Activated naive CD4-positive, alpha-beta T cell treated with anti-CD3 and anti-CD28 coated beads, Interleukin-2, amount 10 ng/mL, durations not matched to agents 7 days and 5 days (primary cell): ENCODE data around the gene CSF2RB.

Experiments
- CTCF ChIA-PET: fragments of 350-600 bp; sonication (Branson Sonifier 250); formaldehyde crosslinking; loops from one replicate; lab custom pipeline; 2021; ENCODE audit warnings: antibody characterized with exemption; lab: Charles Lee
- DNase-seq: peaks from one replicate; pipeline ENCODE4 v3.0.0-alpha.2; 2020
- H3K27ac Mint-ChIP-seq: one replicate; pipeline ENCODE4 v1.8.0; 2021; ENCODE audit warnings: mild to moderate bottlenecking, moderate library complexity, mixed read lengths
- H3K27me3 Mint-ChIP-seq: one replicate; pipeline ENCODE4 v1.8.0; 2021; ENCODE audit warnings: mild to moderate bottlenecking, mixed read lengths
- H3K36me3 Mint-ChIP-seq: one replicate; pipeline ENCODE4 v1.8.0; 2021; ENCODE audit warnings: mixed read lengths
- H3K4me1 Mint-ChIP-seq: one replicate; pipeline ENCODE4 v1.8.0; 2021; ENCODE audit warnings: mixed read lengths
- H3K4me3 Mint-ChIP-seq: one replicate; pipeline ENCODE4 v1.8.0; 2021; ENCODE audit warnings: mild to moderate bottlenecking, moderate library complexity, mixed read lengths
- H3K9me3 Mint-ChIP-seq: one replicate; pipeline ENCODE4 v1.8.0; 2021; ENCODE audit warnings: mixed read lengths

Gene CSF2RB

DNA sequence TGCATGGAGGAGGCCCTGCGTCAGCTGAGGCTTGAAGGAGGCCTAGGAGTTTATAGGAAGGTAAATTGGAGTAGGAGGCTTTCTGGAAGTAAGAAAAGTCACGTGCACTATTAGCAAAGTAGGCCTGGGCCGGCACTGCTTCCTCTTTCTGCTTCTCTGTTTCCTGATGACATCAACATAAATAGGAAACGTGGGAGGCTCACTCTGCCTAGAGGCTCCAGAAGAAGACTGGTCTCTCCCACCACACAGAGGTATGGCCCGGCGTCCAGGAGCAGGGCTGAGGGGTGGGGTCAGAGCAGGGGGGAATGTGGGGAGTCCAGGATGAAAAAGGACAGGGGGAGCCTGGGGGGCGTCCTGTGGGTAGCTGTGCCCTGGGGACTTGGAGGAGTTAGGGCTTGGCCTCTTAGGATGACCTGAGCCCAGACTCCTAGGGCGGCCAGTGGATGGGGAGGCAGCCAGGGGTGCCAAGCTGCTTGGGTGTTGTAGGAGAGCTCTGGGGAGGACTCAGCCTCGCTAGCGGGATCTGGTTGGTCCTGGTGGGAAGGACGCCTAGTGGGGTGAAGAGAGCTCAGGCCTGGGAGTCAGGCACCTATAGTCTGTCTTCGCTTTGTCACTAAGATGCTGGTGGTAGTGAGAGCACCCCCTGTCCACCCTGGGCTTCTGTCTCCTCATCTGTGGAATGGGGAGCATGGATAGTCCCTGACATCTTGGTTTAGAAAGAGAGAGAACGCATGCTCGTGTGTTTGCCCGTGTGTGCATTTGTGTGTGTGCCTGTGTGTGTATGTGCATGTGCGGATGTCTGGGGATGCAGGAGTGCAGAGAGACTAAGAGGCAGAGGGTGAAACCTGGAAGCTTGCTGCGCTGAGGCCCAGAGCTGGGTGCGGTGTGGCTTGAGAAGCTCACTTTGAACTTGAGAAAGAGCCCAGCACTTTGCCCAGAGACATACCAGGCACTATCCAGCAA is at the start of gene CSF2RB:
Gene CSF2RB (plus strand): TSS at position 202 of the 963 bp plus-strand sequence. CDS start 8,580 bp downstream, outside the sequence.
- DNase-seq, result no peak
- CTCF ChIA-PET, result no interaction called here
- H3K27me3 Mint-ChIP-seq, result peaks cover 44% of the 10 kb centered on the region
- H3K9me3 Mint-ChIP-seq, result no peaks in the 10 kb centered on the region
- no peak within 1 kb of the TSS for H3K27ac Mint-ChIP-seq
- H3K4me3 Mint-ChIP-seq, result no peak within 1 kb of the TSS
- H3K36me3 Mint-ChIP-seq, result no peaks in the 10 kb centered on the region
- H3K4me1 Mint-ChIP-seq, result no peaks in the 10 kb centered on the region

DNA sequence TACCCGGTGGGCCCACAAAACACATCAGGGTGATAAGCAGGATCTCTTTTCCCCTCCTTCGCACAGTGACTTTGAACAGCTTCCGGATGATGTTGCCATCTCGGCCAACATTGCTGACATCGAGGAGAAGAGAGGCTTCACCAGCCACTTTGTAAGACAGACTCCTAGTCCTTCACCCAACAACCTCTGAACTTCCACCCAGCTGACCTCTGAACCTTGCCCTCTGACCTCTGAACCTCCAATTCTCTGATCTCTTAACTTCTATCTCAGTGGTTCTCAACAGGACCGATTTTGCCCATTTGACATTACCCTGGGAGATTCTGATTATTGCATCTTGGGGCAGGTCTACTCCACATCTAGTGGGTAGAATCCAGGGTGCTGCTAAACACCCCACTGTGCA is 49.4 kb upstream of the CSF2RB start:
- Mint-ChIP-seq H3K4me3 (no peak overlapping the region), H3K9me3 (no peaks in the 10 kb centered on the region), H3K27me3 (no peaks in the 10 kb centered on the region), H3K27ac (no peak overlapping the region), H3K36me3 (no peaks in the 10 kb centered on the region), H3K4me1 (peaks cover 30% of the 10 kb centered on the region)
- CTCF ChIA-PET, result no interaction called here
- DNase-seq, result no peak

DNA sequence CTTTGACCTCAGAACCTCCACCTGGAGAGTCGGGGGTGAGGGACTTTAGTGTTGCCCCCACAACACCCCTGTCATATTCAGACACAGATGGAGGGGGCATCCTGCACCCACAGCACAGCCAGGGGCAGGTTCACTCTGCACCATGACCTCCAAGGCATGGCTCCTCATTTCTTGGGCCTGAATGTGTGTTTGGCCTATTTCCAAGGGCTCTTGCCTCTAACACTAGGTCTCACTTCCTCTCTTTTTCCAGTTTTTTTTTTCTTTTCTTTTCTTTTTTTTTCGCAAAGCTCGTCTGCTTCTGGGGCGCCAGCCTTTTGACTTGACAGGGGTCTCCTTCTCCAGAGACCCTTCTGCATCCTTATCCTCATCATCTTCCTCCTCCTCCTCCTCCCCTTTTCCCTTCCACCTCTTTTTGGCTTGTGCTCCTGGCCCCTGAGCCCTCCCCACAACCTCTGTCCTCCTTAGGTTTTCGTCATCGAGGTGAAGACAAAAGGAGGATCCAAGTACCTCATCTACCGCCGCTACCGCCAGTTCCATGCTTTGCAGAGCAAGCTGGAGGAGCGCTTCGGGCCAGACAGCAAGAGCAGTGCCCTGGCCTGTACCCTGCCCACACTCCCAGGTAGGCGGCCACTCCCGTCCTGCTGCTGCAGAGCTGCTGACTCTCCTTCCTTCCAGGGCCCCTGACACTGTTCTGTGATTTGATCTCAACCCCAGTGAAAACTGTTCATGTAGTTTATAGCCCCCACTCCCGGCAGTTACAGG is 48.8 kb upstream of the CSF2RB start:
- no peaks in the 10 kb centered on the region for H3K27me3 Mint-ChIP-seq
- no peaks in the 10 kb centered on the region for H3K9me3 Mint-ChIP-seq
- no peak for DNase-seq
- H3K4me3 Mint-ChIP-seq, result no peak overlapping the region
- no peaks in the 10 kb centered on the region for H3K36me3 Mint-ChIP-seq
- peaks cover 29% of the 10 kb centered on the region for H3K4me1 Mint-ChIP-seq
- CTCF ChIA-PET, result interaction anchor here (2.1 kb wide), 1 partner anchor 8 kb away, joined by 6 read pairs; no protein-coding TSS in a partner anchor
- no peak overlapping the region for H3K27ac Mint-ChIP-seq

DNA sequence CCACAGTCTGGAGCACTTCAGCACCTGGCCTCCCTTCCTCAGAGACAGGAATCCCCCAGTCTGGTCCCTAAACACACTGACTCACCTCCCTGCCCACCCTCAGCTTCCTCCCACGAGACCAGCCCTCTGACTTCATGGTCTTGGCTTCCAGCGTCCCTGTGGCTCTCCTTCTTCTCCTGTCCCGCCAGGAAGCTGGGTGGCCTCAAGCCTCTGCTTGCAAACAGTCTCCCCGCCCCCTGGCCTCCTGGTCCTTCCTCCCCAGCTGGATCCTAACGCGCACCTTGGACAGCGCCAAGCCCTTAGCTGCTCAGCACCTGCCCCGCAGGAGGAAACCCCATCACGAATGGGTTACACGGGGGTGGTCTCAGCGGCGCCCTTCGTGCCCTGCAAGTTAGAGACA is 48.1 kb upstream of the CSF2RB start:
- no peak overlapping the region for H3K4me3 Mint-ChIP-seq
- H3K4me1 Mint-ChIP-seq, result peaks cover 22% of the 10 kb centered on the region
- no peak overlapping the region for H3K27ac Mint-ChIP-seq
- DNase-seq, result no peak
- no peaks in the 10 kb centered on the region for H3K36me3 Mint-ChIP-seq
- H3K9me3 Mint-ChIP-seq, result no peaks in the 10 kb centered on the region
- CTCF ChIA-PET, result interaction anchor here (2.1 kb wide), 1 partner anchor 8 kb away, joined by 6 read pairs; no protein-coding TSS in a partner anchor
- H3K27me3 Mint-ChIP-seq, result no peaks in the 10 kb centered on the region

DNA sequence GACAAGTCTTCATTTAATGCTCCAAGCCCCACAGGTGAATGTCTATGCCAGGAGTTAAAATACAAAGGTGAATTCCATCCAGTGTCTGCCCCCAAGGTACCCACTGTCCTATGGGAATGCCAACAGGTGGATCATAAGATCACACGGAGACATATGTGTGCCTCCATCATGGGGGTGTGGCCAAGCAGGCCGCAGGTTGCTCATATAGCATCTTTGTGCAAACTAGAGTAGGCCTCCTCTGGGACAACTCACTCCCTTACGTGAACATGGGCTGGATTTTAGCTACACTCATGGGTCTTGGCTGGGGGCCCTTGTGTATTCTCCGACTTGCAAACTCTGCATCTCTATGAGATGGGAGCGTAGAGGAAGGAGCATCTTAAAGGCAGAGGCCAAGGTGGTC is 45.7 kb upstream of the CSF2RB start:
- H3K4me3 Mint-ChIP-seq, result no peak overlapping the region
- H3K4me1 Mint-ChIP-seq, result no peaks in the 10 kb centered on the region
- CTCF ChIA-PET, result interaction anchor here (0.7 to 1.3 kb wide), 2 partner anchors 14 to 110 kb away, joined by 3 to 4 read pairs; no protein-coding TSS in a partner anchor
- peaks cover 8% of the 10 kb centered on the region for H3K27me3 Mint-ChIP-seq
- H3K27ac Mint-ChIP-seq, result no peak overlapping the region
- H3K9me3 Mint-ChIP-seq, result no peaks in the 10 kb centered on the region
- DNase-seq, result no peak
- peaks cover 3% of the 10 kb centered on the region for H3K36me3 Mint-ChIP-seq

DNA sequence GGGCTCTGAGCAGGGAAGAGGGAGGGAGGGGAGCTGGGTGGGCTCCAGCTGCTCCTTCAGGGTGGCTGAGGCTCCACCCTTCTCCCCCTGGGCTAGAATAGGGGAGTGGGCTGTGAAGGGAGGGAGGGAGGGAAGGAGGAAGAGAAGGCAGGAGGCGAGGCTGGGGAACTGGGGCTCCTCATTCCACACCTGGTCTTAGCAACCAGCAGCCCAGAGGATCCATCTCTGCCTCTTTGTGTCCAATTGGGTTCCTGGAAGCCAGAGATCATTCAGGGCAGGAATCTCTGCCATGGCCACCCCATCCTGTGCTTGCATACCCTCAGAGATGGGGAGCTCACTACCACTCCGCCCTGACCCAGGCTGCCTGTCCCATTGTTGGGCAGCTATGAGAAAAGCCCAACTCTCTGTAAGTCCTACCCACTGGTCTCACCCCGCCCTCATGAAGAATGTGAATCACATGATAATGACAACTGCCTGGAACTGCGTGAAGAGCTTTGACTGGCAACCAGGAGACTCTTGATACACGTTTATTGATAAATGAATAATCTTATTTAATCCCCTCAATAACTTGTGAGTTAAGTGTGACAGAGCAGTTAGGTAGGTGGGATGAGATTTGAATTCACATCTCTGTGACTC is 44.8 kb upstream of the CSF2RB start:
- Mint-ChIP-seq H3K27me3 (peaks cover 11% of the 10 kb centered on the region), H3K9me3 (no peaks in the 10 kb centered on the region), H3K27ac (no peak overlapping the region), H3K4me3 (no peak overlapping the region), H3K4me1 (peaks cover 7% of the 10 kb centered on the region), H3K36me3 (peaks cover 3% of the 10 kb centered on the region)
- DNase-seq, result no peak
- CTCF ChIA-PET, result interaction anchor here (0.7 to 1.1 kb wide), 2 partner anchors 9 to 15 kb away, joined by 3 read pairs; no protein-coding TSS in a partner anchor

DNA sequence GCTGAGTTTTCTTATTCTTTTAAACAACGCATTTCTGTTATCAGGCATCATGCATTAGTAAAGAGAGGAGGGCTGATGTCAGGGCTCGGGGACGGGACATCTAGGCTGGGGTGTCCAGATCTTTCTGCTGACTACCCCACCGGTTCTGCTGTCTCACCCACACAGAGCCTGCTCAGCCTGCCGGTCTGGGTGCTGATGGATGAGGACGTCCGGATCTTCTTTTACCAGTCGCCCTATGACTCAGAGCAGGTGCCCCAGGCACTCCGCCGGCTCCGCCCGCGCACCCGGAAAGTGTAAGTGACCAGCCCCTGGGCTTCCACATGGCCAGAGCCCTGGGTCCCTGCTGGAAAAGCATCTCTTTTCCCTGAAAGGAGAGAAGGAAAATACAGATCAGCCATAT is 43.2 kb upstream of the CSF2RB start:
- no peak overlapping the region for H3K4me3 Mint-ChIP-seq
- H3K36me3 Mint-ChIP-seq, result peaks cover 3% of the 10 kb centered on the region
- H3K27me3 Mint-ChIP-seq, result peaks cover 11% of the 10 kb centered on the region
- H3K27ac Mint-ChIP-seq, result no peak overlapping the region
- H3K9me3 Mint-ChIP-seq, result no peaks in the 10 kb centered on the region
- H3K4me1 Mint-ChIP-seq, result peaks cover 12% of the 10 kb centered on the region
- DNase-seq, result no peak
- CTCF ChIA-PET, result interaction anchor here (1.8 kb wide), 1 partner anchor 14 kb away, joined by 4 read pairs; no protein-coding TSS in a partner anchor

DNA sequence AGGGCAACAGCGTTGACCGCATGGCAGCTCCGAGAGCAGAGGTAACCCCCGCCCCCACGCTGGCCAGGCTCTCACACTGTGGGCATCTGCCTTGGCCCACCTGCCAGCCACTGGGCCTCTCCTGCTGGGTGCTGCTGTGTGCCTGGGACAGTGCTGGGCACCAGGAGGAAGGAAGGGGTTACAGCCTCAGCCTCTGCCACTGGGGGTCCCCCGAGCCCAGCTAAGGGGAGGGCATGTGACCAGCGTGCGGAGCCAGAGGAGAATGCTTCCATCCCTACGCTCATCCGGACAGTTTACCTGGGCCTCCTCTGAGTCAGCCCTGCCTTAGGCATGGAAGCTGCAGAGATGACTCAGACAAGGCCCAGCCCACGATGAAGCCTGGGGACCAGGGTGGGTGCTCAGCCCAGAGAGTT is 41.8 kb upstream of the CSF2RB start:
- Mint-ChIP-seq H3K4me1 (peaks cover 12% of the 10 kb centered on the region), H3K27me3 (peaks cover 11% of the 10 kb centered on the region), H3K9me3 (no peaks in the 10 kb centered on the region), H3K4me3 (no peak overlapping the region), H3K27ac (no peak overlapping the region), H3K36me3 (peaks cover 3% of the 10 kb centered on the region)
- DNase-seq, result no peak
- CTCF ChIA-PET, result interaction anchor here (0.7 kb wide), 1 partner anchor 16 kb away, joined by 3 read pairs; no protein-coding TSS in a partner anchor

DNA sequence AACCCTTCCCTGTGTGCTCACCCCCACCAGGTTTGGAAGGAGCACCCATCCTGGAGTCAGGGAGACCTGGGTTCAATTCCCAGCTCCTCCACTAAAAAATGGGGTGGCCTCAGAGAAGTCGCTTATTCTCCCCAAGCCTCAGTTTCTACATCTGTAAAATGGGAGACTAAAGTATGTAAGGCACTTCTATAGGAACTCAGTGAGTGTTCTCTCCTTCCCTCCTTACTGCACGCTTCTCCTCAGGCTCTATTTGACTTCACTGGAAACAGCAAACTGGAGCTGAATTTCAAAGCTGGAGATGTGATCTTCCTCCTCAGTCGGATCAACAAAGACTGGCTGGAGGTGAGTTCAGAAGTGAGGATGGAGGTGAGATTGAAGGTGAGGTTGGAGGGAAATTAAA is 41.3 kb upstream of the CSF2RB start:
- Mint-ChIP-seq H3K27ac (peak overlapping the region; percentile 76), H3K36me3 (peaks cover 3% of the 10 kb centered on the region), H3K4me1 (peaks cover 12% of the 10 kb centered on the region), H3K27me3 (peaks cover 11% of the 10 kb centered on the region), H3K4me3 (no peak overlapping the region), H3K9me3 (no peaks in the 10 kb centered on the region)
- no peak for DNase-seq
- CTCF ChIA-PET, result interaction anchor here (0.7 kb wide), 1 partner anchor 16 kb away, joined by 3 read pairs; no protein-coding TSS in a partner anchor

DNA sequence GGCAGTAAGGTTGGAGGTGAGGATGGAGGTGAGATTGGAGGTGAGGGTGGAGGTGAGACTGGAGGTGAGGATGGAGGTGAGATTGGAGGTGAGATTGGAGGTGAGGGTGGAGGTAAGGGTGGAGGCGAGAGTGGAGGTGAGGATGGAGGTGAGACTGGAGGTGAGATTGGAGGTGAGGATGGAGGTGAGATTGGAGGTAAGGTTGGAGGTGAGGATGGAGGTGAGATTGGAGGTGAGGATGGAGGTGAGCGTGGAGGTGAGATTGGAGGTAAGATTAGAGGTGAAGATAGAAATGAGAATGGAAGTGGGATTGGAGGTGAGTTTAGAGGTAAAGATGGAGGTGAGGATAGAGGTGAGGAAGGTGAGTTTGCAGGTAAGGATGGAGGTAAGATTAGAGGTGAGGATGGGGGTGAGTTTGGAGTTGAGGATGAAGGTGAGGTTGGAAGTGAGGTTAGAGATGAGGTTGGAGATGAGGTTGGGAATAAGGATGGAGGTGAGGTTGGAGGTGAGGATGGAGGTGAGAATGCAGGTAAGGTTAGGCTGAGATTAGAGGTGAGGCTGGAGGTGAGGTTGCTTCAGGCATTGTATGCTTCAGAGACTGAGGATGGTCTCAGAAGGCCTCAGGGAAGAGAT is 40.4 kb upstream of the CSF2RB start:
- CTCF ChIA-PET, result interaction anchor here (0.6 to 1.8 kb wide), 4 partner anchors 12 to 104 kb away, joined by 3 to 10 read pairs (median 4); partner anchors contain the start of gene NCF4

DNA sequence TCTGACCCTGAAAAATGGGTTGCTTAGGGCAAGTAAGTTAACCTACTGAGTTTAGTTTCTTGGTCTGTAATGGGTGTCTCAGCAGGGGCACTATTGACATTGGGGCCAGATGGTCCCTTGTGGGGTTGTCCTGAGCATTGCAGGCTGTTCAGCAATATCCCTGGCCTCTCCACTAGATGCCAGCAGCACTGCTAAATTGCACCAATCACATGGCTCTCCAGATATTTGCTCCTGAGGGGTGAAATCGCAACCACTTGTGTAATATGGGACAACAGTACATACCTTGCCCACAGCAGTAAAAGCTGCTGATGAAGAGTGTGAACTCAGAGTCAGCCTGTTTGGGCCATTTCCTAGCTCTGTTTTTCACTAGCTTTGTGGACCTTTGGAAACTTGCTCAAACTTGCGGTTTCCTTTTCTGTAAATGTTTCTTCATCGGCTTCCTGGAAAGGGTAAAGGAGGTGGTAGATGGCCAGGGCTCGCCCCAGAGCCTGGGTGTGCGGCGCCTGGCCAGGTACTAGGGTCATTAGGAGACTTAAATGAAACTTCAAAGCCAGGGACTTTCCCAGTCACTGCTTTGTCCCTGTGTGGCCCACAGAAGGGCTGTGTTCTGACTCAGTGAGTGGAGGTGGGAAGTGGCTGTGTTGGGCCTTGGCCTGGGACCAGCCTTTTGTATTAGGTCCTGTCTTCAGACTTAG is 39.7 kb upstream of the CSF2RB start:
- CTCF ChIA-PET, result interaction anchor here (0.6 to 2.1 kb wide), 7 partner anchors 12 to 171 kb away, joined by 3 to 10 read pairs (median 4); partner anchors contain the start of gene NCF4
- Mint-ChIP-seq H3K9me3 (no peaks in the 10 kb centered on the region), H3K27ac (peak overlapping the region; percentile 71), H3K4me3 (no peak overlapping the region), H3K36me3 (peaks cover 5% of the 10 kb centered on the region), H3K27me3 (peaks cover 11% of the 10 kb centered on the region), H3K4me1 (peaks cover 12% of the 10 kb centered on the region)
- no peak for DNase-seq

More for the DNA sequence above, 40.4 kb upstream of the CSF2RB start:
- H3K36me3 Mint-ChIP-seq, result peaks cover 5% of the 10 kb centered on the region
- no peak for DNase-seq
- peaks cover 12% of the 10 kb centered on the region for H3K4me1 Mint-ChIP-seq
- H3K27ac Mint-ChIP-seq, result peak overlapping the region; percentile 71
- H3K4me3 Mint-ChIP-seq, result no peak overlapping the region
- H3K9me3 Mint-ChIP-seq, result no peaks in the 10 kb centered on the region
- H3K27me3 Mint-ChIP-seq, result peaks cover 11% of the 10 kb centered on the region

DNA sequence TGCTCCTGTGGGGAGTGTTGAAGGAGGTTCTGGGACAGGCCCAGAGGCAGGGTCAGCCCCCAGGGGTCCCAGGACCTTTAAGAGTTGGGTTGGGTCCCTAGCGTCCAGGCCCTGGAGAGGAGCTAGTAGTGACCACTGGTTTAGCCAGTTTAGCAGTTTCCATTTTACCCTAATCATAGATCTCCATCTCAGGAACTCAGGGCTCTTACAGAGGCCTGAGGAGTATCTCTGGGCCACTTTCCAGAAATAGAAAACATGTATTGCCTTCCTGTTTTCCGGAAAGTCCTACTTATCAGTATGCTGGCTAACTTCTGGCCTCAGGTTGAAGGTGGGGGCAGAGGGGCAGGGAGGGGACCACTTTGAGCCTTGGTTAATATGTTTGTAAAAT is 39.1 kb upstream of the CSF2RB start:
- Mint-ChIP-seq H3K27ac (peak overlapping the region; percentile 24), H3K4me3 (no peak overlapping the region), H3K27me3 (peaks cover 11% of the 10 kb centered on the region), H3K4me1 (peaks cover 12% of the 10 kb centered on the region), H3K9me3 (peaks cover 3% of the 10 kb centered on the region), H3K36me3 (peaks cover 5% of the 10 kb centered on the region)
- no peak for DNase-seq
- CTCF ChIA-PET, result interaction anchor here (0.6 to 2.1 kb wide), 6 partner anchors 13 to 170 kb away, joined by 3 to 10 read pairs (median 4); partner anchors contain the start of gene NCF4
